T-helper 1 cell treated with Interleukin-12 subunit alpha and Interleukin-12 subunit beta and Interleukin-4 antibody, amounts not matched to agents 30 ng/mL and 1 ng/mL, for 36 hours (primary cell): Measurements from ENCODE around the gene TBC1D5. TPM values are rescaled to one million over a fixed set of nuclear protein-coding genes. Genes with fewer than 3 reads are reported as not detected.
"Not testable (repeated sequence)": the region's sequence is repeated elsewhere in the genome, so short reads cannot be mapped to it uniquely, and the experiment has no call there.

Experiments
- intact Hi-C: fragments of 100-400 bp; cut with micrococcal nuclease; formaldehyde crosslinking; loops from one replicate; pipeline ENCODE4 v1.15.1; 2024
- total RNA-seq: library from RNA; stranded (reverse); gene quantifications from 2 replicates; pipeline ENCODE4 v1.2.3, GENCODE V29; 2022

Gene TBC1D5
- total RNA-seq, 1 donor from 2014 or later = 41.4 TPM

DNA sequence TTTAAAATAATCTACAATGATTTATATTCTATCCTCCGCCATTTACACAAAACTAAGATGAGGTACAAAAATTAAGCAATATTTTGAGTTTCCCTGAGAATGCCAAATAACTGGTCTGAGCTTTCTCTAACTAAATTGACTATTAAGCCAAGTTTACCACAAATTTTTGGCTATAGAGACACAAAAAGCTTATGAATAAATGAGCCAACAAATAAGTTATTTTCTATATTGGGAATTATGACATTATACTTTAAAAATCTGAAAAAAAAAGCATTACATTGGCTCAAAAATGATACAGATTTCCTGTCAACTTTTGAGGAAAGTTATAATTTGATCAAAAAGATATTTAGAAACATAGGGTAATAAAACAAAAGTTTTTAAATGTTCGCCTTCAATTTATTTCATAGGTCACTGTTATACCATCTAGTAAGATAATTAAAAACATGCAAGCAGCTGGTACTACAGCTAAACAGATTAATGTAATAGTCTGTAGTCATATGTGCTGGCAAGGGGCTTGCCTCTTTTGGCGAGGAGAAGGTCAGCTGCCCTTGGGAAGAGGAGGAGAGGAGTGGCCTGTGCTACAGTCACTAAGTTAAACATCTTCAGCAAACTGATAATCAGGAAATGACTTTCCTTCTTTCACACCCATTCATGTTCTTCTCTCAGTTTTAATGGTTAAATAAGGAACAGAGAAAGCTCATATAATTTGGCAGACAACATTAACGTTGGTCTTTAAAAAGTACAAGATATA is 318.5 kb downstream of the TBC1D5 start:
- intact Hi-C loops = no loop called here

DNA sequence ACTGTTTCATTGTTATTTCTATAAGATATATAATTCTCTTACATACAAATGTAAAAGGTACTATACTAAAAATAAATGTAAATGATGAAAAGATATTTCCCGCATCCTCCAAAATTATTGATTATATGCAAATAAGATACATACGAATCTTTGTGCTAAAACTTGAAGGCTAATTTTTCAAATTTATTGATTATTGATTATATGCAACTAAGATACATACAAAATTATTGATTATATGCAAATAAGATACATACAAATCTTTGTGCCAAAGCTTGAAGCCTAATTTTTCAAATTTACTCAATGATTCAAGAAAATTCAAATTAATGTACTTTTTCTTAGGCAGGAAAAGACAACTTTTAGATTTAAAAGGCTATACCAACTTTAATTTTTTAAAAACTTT is 319.8 kb downstream of the TBC1D5 start:
- intact Hi-C loops = no loop called here

GRCh38 chr3:17420668-17421067 is 321.8 kb downstream of the TBC1D5 start:
- intact Hi-C loops = no loop called here

GRCh38 chr3:17412950-17413530 is 329.4 kb downstream of the TBC1D5 start:
- intact Hi-C loops = loop anchor here (1.0 to 5.0 kb wide), 4 partner anchors 154 to 812 kb away; no protein-coding TSS in a partner anchor

DNA sequence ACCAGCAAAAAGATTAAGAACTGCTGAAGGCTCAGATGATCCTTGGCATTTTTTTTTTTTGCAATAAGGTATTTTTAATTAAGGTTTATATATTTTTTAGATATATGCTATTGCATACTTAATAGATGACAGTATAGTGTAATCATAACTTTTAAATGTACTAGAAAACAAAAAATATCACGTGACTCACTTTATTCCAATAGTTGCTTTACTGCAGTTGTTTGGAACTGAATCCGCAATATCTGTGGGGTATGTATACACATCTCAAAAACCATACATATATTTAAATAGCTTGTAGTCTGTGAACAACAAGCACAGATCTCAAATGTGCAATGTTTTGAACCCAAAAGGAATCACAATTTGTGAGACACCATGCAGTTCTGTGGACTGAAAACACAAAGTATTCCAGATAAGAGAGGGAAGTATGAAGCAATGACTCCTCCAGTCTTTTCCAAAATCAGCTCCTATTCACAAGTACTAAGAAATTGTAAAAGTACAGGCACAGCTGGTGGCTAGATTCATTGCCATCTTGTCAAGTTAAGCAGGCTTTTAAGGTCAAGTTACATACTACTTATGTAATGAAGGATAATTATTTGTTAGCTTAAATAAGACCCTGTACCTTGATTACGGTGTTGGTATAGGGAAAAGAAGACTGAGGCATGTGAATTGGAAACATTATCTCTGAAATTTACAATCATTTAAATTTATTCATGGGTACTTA is 331.1 kb downstream of the TBC1D5 start:
- intact Hi-C loops = loop anchor here (5.0 kb wide), 1 partner anchor 584 kb away; no protein-coding TSS in a partner anchor

DNA sequence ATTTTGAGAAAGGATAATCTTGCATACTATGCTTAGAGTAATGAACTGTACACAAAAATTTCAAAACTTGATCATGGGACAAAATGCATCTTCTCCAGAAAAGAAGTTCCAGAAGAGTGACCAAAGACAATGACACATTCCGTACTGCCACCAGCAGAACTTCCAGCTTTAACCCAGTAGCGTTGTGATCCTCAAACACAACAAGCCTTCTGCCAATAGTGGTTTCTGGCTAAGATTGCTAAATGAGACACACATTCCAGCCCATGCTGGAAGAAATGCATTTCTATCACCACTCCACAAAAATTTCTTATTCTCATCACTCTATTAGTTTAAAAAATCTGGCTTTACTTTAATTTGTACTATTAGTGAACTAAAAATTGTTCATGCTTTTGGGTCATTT is 334.9 kb downstream of the TBC1D5 start:
- intact Hi-C loops = no loop called here

DNA sequence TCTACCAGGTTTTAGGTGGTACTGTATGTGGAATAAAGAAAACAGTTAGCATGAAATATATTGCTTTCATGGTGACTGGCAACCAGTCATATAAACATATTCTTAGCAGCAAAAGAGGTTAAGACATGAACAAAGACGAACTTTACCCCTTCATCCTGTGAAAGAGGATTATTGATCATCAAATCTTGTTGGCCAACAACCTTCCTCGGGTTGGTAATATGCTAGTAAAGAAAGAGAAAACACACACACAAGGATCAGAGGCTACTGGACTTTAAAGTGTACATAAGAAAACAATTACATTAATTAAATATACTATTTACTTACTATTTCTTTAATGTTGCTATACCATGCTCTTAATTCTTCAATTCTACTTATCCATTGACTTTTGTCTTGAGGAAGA is 337.9 kb downstream of the TBC1D5 start:
- intact Hi-C loops = no loop called here

DNA sequence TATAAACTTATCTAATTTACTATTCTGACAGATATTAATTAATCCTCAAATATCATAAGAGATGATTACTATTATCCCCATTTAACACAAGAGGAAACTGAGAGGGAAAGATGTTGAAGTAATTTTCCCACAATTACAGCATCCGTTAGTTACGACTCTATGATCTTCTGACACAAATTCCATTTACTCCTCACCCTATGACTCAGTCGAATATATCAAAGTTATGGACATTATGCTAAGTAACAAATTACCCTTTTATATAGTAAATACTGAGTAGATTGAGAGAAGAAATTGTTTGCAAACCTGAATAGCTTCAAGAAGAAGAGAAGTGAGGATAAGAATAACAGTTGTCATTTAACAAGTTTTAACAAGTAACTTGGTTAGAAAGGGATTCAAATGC is 340.0 kb downstream of the TBC1D5 start:
- intact Hi-C loops = no loop called here

GRCh38 chr3:17401912-17402311 is 340.5 kb downstream of the TBC1D5 start:
- intact Hi-C loops = no loop called here

GRCh38 chr3:17399586-17399985 is 342.8 kb downstream of the TBC1D5 start:
- intact Hi-C loops = no loop called here

- intact Hi-C loops = no loop called here
These were observed 343.4 kb downstream of the TBC1D5 start for GRCh38 chr3:17398959-17399551.

- intact Hi-C loops = no loop called here
These were observed 346.4 kb downstream of the TBC1D5 start for GRCh38 chr3:17396036-17396435.

- intact Hi-C loops = no loop called here
These were observed 347.8 kb downstream of the TBC1D5 start for GRCh38 chr3:17394541-17395155.

GRCh38 chr3:17392516-17392915 is 349.9 kb downstream of the TBC1D5 start:
- intact Hi-C loops = not testable (repeated sequence)

DNA sequence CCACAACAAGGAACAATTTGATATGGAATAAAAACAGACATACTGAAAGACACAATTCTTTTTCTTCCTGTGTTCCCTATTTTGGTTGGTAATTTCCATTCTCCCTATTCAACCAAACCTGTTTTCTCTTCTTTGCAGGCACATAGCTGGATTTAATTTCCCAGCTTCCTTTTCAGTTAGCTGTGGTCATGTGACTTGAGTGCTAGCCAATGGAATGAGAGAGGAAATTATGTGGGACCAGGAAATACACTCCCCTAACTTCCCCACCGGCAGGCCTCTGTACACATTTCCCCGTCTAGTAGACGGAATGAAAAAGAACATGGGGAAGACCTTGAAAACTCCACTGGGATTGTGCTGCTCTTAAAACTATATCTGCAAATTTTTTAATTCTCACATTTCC is 351.6 kb downstream of the TBC1D5 start:
- intact Hi-C loops = no loop called here

GRCh38 chr3:17387108-17387507 is 355.3 kb downstream of the TBC1D5 start:
- intact Hi-C loops = no loop called here

DNA sequence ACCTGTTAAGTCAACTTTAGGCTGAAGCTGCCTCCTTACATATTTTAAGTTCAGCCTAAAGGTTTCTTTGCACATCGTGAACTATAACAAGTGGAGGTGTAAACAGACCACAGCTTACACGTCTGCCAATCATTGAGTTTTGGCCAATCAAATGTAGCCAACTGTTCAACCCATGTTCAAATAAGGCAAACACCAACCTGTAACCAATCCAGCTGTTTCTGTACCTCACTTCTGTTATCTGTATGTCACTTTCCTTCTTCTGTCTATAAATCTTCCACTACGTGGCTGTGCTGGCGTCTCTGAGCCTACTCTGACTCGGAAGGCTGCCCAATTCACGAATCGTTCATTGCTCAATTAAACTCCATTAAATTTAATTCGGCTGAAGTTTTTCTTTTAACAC is 356.0 kb downstream of the TBC1D5 start:
- intact Hi-C loops = no loop called here

DNA sequence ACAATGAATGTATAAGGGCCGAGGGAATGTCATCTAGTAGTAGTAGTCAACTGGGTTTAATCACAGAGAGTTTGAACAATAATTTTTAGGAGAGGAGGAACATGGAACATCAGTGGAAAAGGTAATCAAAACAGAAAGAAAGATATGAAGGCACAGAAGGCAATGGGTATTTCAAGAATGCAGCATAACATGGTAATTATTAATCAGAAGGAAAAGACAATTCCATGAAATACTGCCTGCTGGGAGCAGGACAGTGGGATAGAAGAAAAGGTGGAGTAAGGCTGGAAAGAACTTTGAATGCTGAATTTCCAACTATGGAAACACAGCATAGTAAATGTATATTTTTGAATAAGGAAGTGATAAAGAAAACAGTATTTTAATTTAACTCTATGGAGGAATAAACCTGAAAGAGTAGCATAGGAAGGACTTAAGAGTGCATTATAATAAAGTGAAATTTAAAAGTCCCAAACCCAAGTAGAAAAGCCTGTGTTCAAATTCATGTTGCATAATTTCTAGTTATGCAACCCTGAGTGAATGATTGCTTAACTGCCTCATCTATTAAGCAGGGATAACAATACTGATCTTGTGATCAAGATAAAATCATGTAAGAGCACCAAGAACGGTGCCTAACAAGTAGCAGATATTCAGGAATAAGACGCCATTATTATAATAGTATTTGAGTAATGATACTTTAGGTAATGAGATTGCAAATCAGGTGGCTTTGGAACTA is 357.7 kb downstream of the TBC1D5 start:
- intact Hi-C loops = no loop called here

DNA sequence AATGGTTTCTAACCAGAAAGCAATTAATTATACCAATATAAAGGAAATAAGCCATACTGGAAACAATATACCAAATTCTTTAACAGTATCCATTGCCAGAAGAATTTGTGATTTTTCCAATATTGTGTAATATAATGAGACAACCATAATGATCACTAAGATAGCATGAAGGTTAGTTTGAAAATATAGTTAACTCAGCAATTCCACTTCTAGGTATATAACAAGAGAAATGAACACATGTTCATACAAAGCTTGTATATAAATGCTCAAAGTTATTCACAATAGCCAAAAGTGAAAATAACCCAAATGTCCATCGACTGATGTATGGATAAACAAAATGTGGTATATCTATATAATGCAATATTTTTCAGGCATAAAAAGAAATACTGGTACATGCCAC is 369.1 kb downstream of the TBC1D5 start:
- intact Hi-C loops = no loop called here

GRCh38 chr3:17372362-17373210 is 369.8 kb downstream of the TBC1D5 start:
- intact Hi-C loops = no loop called here
